ENCODE data around the gene NOL6.
"Not testable (repeated sequence)": the region's sequence is repeated elsewhere in the genome, so short reads cannot be mapped to it uniquely, and the experiment has no call there.

The NOL6 gene

GRCh38 chr9:33429256-33429985 lies 44.3 kb downstream of the NOL6 start:
- no peak for DNase-seq

GRCh38 chr9:33426843-33427293 lies 46.9 kb downstream of the NOL6 start:
- peak; percentile 29 for DNase-seq

- no peak for DNase-seq
Measured at GRCh38 chr9:33425128-33425533, 48.6 kb downstream of the NOL6 start.

- not testable (repeated sequence) for DNase-seq
Measured at GRCh38 chr9:33424492-33424891, 49.2 kb downstream of the NOL6 start.

GRCh38 chr9:33424043-33424442 lies 49.7 kb downstream of the NOL6 start:
- not testable (repeated sequence) for DNase-seq

GRCh38 chr9:33419708-33420303 lies 53.9 kb downstream of the NOL6 start:
- no peak for DNase-seq

GRCh38 chr9:33418090-33418489 lies 55.6 kb downstream of the NOL6 start:
- DNase-seq = no peak

GRCh38 chr9:33416996-33417395 lies 56.7 kb downstream of the NOL6 start:
- DNase-seq = peak; percentile 49

GRCh38 chr9:33415501-33416038 lies 58.2 kb downstream of the NOL6 start:
- peak; percentile 91 for DNase-seq

- DNase-seq = no peak
Measured at GRCh38 chr9:33414889-33415500, 58.7 kb downstream of the NOL6 start.

- no peak for DNase-seq
Measured at GRCh38 chr9:33414268-33414667, 59.5 kb downstream of the NOL6 start.
